GM08714 (cell line): ENCODE data around the gene MPO.

Experiments used
- H3K4me3 ChIP-seq: fragments of 200-500 bp; sonication (Bioruptor generic); 2 replicates; pipeline ENCODE4 v1.5.1; 2014; ENCODE audit warnings: mild to moderate bottlenecking, low read length, inconsistent platforms
- ZNF274 ChIP-seq: IDR thresholded peaks from 2 replicates; pipeline ENCODE4 v1.6.1; 2012; ENCODE audit warnings: mild to moderate bottlenecking, low read depth, low read length

Gene MPO

DNA sequence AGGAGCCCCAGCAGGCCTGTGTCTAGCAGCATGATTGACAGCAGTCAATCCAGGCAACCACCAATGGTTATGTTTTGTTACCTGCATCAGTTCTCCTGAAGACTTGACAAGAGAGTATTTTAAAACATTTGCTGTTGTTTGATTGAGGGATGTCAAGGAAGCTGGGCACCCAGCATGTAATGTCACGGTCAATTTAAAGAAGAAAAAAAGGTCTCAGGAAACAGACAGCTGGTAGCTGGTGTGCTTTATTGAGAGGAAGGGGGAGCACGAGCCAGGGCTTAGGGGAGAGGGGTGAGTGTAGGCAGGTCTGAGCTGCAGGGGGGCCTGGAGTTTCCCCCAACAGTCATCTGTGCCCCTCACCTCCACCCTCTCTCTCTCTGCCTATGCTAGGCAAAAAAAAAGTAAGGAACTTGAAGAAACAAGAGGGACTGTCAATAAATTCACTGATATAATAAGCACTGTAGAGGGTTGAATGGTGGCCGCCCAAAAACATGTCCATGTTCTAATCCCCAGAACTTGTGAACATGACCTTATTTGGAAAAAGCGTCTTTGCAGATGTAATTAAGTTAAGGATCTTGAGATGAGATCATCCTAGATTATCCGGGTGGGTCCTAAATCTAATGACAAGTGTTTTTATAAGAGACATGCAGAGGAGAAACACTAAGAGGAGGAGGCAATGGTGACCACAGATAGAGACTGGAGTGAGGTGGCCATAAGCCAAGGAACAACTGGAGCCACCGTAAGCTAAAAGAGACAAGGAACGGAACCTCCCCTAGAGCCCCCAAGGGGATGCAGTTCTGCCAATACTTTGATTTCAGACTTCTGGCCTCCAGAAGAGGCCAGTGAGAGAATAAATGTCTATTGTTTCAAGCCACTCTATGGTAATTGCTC lies 33.3 kb upstream of the MPO start:
- H3K4me3 ChIP-seq = no peak overlapping the region
- no peak for TF ChIP-seq ZNF274

DNA sequence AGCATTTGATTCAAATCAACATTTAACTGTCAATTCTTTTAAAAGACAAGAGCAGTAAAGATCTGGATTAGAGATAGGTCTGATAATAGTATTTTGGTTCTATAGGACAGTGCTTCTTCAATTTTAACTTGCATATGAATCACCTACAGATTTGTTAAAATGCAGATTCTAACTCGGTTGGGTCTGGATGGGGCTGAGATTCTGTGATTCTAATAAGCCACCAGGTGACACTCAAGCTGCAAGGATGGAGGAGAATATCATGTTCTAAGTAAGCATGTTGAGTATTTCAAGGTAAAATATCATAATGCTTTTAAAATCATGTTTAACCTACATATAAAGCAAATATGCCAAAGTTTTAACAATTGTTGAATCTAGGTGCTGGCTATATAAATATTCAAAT lies 32.1 kb upstream of the MPO start:
- H3K4me3 ChIP-seq = no peak overlapping the region
- TF ChIP-seq ZNF274 = no peak

DNA sequence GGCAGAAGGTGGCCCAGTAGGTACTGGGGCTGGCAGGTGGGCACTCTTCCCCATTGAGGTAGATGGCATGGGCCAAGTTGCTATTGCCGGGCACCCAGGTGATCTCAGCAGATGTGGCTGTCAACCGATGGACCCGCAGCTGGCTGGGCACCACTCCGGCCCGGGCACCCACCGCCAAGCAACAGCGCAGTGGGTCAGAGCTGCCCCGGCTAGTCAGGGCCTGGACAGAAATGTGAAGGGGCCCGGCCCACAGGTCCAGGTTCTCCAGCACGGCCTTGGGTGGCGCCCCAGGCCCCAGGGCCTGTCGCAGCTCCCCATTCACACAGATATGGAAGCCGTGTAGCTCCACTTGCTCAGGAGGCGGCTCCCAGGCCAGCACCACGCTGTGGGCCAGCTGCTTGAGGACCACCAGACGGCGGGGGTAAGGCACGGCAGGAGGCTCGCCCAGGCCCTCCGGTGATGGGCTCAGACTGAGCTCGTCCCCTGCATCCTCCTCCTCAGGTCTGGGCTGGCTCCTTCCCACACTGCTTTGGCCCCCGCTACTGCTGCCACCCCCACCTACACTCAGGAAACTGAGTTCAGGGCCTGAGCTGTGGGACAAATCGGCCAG lies 31.4 kb upstream of the MPO start:
- TF ChIP-seq ZNF274 = no peak
- no peak overlapping the region for H3K4me3 ChIP-seq

- no peak overlapping the region for H3K4me3 ChIP-seq
- no peak for TF ChIP-seq ZNF274
Observed at GRCh38 chr17:58311429-58311894, 30.7 kb upstream of the MPO start.

GRCh38 chr17:58310511-58311428 lies 30.0 kb upstream of the MPO start:
- no peak for TF ChIP-seq ZNF274
- no peak overlapping the region for H3K4me3 ChIP-seq

GRCh38 chr17:58309918-58310259 lies 29.2 kb upstream of the MPO start:
- no peak overlapping the region for H3K4me3 ChIP-seq
- no peak for TF ChIP-seq ZNF274

GRCh38 chr17:58308985-58309917 lies 28.5 kb upstream of the MPO start:
- no peak for TF ChIP-seq ZNF274
- H3K4me3 ChIP-seq = no peak overlapping the region

- TF ChIP-seq ZNF274 = no peak
- no peak overlapping the region for H3K4me3 ChIP-seq
Observed at GRCh38 chr17:58308173-58308984, 27.6 kb upstream of the MPO start.

GRCh38 chr17:58307468-58308172 lies 26.9 kb upstream of the MPO start:
- H3K4me3 ChIP-seq = no peak overlapping the region
- no peak for TF ChIP-seq ZNF274

DNA sequence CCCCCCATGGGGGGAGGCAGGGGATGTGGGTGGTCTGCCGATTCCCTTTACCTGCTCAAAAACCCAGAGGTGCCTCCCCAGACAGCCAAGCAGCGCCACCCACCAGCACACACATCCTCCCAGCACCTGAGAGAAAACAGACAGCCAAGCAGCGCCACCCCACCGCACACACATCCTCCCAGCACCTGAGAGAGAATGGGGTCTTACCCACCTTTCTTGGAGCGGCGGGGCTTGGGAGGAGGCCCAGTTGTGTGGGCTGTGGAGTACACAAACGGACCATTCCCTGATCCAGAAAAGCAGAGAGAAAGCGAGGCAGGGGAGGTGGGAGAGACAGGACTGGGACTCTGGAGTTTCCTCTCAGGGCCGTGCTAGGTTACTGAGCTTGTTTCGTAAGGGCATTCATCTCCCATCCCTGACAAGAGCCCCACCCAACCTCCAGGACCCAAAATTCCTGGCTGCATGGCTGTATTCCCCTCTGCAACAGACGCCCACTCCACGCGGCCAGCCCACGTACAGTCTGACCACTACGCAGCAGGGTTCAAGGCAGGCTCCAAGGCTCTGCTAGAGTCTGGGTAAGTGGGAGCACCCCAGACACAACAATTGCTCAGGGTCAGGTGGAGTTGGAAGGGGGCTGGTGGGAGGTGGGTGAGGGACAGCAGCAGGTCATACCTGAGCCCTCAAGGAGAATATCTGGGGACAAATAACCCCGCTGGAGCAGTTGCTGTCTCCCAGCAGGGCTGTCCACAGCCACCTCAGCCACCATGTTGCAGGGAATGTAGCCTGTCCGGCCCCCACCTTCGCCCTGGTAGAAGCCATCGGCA lies 25.6 kb upstream of the MPO start:
- no peak for TF ChIP-seq ZNF274
- no peak overlapping the region for H3K4me3 ChIP-seq

GRCh38 chr17:58305626-58306025 lies 24.9 kb upstream of the MPO start:
- no peak overlapping the region for H3K4me3 ChIP-seq
- no peak for TF ChIP-seq ZNF274
